Fibroblast of mammary gland (primary cell): ENCODE data around the gene DMAC2L.
"Not testable (repeated sequence)": the region's sequence is repeated elsewhere in the genome, so short reads cannot be mapped to it uniquely, and the experiment has no call there.

ENCODE experiments used
- DNase-seq: peaks from one replicate; pipeline ENCODE4 v3.0.0-alpha.2; 2010; ENCODE audit warnings: low read depth
- H3K4me3 ChIP-seq: 2 replicates; pipeline ENCODE4 v1.5.1; 2011; ENCODE audit warnings: low read depth, mild to moderate bottlenecking, low read length, moderate library complexity; ENCODE audit not compliant: control insufficient read depth
- CTCF ChIP-seq: conservative IDR thresholded peaks from 2 replicates; pipeline ENCODE4 v1.5.1; 2011; ENCODE audit warnings: low read depth, low read length, inconsistent platforms; ENCODE audit not compliant: control insufficient read depth, insufficient read depth

Gene DMAC2L

GRCh38 chr14:50348933-50349332 is 36.8 kb downstream of the DMAC2L start:
- DNase-seq, result no peak
- no peak overlapping the region for H3K4me3 ChIP-seq
- TF ChIP-seq CTCF, result no peak

DNA sequence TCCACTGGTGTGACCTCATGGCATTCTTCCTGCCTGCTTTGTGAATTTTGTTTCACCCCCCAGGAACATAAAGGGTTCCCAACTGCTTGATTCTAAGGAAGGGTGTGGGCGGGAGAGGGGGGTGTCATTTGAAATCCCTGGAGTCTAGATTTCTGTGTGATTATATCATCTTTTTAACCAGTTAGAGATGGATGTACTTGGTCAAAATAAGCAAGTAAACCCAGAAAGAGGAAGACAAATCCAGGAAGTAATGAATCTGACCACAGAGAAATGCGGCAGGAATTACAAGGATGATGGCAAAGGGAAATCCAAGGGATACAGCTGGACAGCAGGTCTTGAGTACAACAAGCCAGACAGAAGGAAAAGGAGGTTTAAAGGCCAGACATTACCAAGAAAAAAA is 38.9 kb downstream of the DMAC2L start:
- no peak for TF ChIP-seq CTCF
- peak; percentile 55 for DNase-seq
- H3K4me3 ChIP-seq, result no peak overlapping the region

- no peak for DNase-seq
- TF ChIP-seq CTCF, result no peak
Measured at GRCh38 chr14:50352584-50352983, 40.5 kb downstream of the DMAC2L start.

DNA sequence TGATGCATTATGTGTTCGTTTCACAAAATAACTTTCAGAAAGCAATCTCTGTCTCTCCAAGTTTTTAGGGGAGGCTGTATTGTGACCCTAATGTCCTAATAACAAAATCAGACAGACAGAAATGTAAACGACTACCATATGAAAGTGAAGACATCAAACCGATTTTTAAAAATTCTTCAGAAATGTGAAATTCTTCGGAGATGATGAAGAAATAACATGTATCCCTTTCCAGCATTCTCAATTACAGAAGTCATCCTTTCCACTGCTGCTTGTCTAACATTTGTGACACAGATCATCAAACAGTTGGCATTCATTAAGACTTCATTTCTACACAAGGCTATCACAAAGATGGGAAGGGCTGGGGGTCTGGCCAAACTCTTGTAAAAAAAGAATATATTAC is 41.0 kb downstream of the DMAC2L start:
- H3K4me3 ChIP-seq, result no peak overlapping the region
- DNase-seq, result no peak
- no peak for TF ChIP-seq CTCF

More at GRCh38 chr14:50352584-50352983, 40.5 kb downstream of the DMAC2L start:
- H3K4me3 ChIP-seq, result no peak overlapping the region

DNA sequence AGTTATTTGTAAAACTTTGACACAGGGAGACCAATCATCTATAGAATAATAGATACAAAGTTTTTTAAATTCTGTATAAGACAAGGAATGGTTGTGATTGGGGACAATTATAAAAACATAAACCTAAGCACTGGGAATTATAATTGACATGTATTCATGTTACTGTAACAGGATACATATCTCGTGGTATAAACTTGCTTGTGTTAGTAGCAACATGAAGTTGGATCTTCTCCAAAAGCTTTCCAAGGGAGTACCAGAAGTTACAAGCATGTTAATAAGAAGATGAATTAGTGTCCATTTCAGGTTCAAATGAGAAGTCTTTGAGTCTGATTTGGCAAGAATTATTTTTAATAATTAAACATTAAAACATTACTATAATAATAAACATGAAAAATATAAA is 42.4 kb downstream of the DMAC2L start:
- TF ChIP-seq CTCF, result no peak
- DNase-seq, result no peak
- H3K4me3 ChIP-seq, result no peak overlapping the region

- H3K4me3 ChIP-seq, result no peak overlapping the region
- TF ChIP-seq CTCF, result no peak
- no peak for DNase-seq
Measured at GRCh38 chr14:50355692-50356091, 43.6 kb downstream of the DMAC2L start.

GRCh38 chr14:50356283-50356682 is 44.2 kb downstream of the DMAC2L start:
- H3K4me3 ChIP-seq, DNase-seq: not testable (repeated sequence)

DNA sequence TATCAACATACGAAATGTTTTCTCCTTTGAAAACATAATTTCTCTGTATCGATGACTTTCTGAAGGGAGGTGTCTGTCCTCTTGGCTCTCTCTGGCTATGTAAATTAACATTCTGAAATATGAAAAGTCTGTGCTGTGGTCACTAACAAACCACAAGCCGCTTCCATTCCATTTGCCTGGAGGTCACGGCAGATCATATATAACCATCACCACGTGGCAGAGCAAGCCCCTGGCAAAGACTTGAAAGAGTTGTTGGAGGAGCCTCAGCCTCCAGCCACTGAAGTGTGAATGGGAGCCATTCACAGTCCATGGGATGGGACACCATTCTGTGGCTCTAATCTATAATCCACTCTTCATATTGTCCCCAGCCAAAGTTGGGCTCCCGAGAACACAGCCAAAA is 45.0 kb downstream of the DMAC2L start:
- H3K4me3 ChIP-seq, result no peak overlapping the region
- TF ChIP-seq CTCF, result no peak
- no peak for DNase-seq
